ENCODE measurements around the gene SCFD1.
"Not testable (repeated sequence)": the region's sequence is repeated elsewhere in the genome, so short reads cannot be mapped to it uniquely, and the experiment has no call there.

SCFD1 gene

GRCh38 chr14:30669594-30669993 is 47.5 kb downstream of the SCFD1 start:
- no peak for TF ChIP-seq CTCF (IDR thresholded peaks at IDR 0.05; ENCODE audit: low read depth, low read length, missing control alignments)
- H3K4me3 ChIP-seq (replicated peaks; ENCODE audit: low read depth, low read length) = no peak overlapping the region
- no peak for DNase-seq (ENCODE audit: extremely low read depth, low read depth)

- no peak for TF ChIP-seq CTCF (IDR thresholded peaks at IDR 0.05; ENCODE audit: low read depth, low read length, missing control alignments)
- no peak overlapping the region for H3K4me3 ChIP-seq (replicated peaks; ENCODE audit: low read depth, low read length)
- no peak for DNase-seq (ENCODE audit: extremely low read depth, low read depth)
These were observed 51.0 kb downstream of the SCFD1 start for GRCh38 chr14:30673071-30673470.

- TF ChIP-seq CTCF (IDR thresholded peaks at IDR 0.05; ENCODE audit: low read depth, low read length, missing control alignments) = no peak
- DNase-seq (ENCODE audit: extremely low read depth, low read depth) = no peak
- no peak overlapping the region for H3K4me3 ChIP-seq (replicated peaks; ENCODE audit: low read depth, low read length)
These were observed 56.9 kb downstream of the SCFD1 start for GRCh38 chr14:30678926-30679431.

- TF ChIP-seq CTCF (IDR thresholded peaks at IDR 0.05; ENCODE audit: low read depth, low read length, missing control alignments) = no peak
- H3K4me3 ChIP-seq (replicated peaks; ENCODE audit: low read depth, low read length) = no peak overlapping the region
- no peak for DNase-seq (ENCODE audit: extremely low read depth, low read depth)
These were observed 57.9 kb downstream of the SCFD1 start for GRCh38 chr14:30680036-30680435.

GRCh38 chr14:30680776-30681175 is 58.7 kb downstream of the SCFD1 start:
- not testable (repeated sequence) for DNase-seq (ENCODE audit: extremely low read depth, low read depth); H3K4me3 ChIP-seq (replicated peaks; ENCODE audit: low read depth, low read length)

- no peak overlapping the region for H3K4me3 ChIP-seq (replicated peaks; ENCODE audit: low read depth, low read length)
- no peak for DNase-seq (ENCODE audit: extremely low read depth, low read depth)
- peak; percentile 39 for TF ChIP-seq CTCF (IDR thresholded peaks at IDR 0.05; ENCODE audit: low read depth, low read length, missing control alignments)
These were observed 59.7 kb downstream of the SCFD1 start for GRCh38 chr14:30681752-30682355.

- not testable (repeated sequence) for DNase-seq (ENCODE audit: extremely low read depth, low read depth); H3K4me3 ChIP-seq (replicated peaks; ENCODE audit: low read depth, low read length)
These were observed 68.6 kb downstream of the SCFD1 start for GRCh38 chr14:30690487-30691355.

All from HFF-Myc (cell line).